ENCODE data around the gene ANKRD10. TPM values are rescaled to one million over a fixed set of nuclear protein-coding genes. Genes with fewer than 3 reads are reported as not detected.

Gene ANKRD10
- total RNA-seq, 1 donor, result 128 TPM

DNA sequence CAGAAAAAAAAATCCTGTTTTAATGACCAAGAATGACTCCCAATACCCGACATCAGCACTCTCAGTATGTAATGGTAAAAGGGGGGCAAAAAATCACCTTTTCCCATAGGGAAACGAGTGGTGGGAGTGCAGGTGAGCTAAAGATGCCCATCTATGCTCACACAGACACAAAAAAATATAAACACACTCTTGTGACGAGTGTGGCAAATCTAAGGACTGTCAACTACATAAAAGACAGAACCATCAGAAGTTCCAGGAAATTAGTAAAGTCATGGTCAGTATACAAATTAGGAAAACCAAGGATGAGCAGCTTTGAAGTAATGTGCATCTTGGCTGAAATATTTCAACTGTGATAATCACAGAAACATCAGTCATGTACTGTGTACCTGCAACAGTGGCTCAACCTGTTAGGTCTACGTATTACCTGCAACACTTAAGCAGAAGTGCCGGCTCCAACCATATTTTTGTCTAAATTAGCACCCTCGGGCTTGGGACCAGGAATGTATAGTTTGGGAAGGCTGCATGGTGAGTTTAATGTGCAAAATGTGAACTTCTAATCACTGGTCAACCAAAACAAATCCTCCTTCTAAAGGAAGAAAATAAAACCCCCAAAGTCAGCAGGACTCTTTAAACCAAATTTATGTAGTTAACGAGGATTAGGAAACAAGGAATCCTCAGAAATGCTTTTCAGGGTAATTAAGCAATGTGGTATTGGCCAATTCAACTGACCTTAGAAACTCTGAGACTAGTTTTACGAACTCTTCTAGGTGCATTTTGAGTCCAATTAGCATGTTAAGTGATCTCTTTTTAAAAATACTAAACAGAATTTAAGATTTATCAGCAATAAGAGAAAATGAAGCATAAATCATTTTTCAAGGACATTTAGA, 24.3 kb downstream of the ANKRD10 start:
- no peaks in the 10 kb centered on the region for H3K27me3 ChIP-seq (ENCODE audit: insufficient read depth, low read length)
- no peak overlapping the region for H3K4me2 ChIP-seq (ENCODE audit: insufficient read depth, low read length)
- TF ChIP-seq, protein P1, sequence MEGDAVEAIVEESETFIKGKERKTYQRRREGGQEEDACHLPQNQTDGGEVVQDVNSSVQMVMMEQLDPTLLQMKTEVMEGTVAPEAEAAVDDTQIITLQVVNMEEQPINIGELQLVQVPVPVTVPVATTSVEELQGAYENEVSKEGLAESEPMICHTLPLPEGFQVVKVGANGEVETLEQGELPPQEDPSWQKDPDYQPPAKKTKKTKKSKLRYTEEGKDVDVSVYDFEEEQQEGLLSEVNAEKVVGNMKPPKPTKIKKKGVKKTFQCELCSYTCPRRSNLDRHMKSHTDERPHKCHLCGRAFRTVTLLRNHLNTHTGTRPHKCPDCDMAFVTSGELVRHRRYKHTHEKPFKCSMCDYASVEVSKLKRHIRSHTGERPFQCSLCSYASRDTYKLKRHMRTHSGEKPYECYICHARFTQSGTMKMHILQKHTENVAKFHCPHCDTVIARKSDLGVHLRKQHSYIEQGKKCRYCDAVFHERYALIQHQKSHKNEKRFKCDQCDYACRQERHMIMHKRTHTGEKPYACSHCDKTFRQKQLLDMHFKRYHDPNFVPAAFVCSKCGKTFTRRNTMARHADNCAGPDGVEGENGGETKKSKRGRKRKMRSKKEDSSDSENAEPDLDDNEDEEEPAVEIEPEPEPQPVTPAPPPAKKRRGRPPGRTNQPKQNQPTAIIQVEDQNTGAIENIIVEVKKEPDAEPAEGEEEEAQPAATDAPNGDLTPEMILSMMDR (IDR thresholded peaks at IDR 0.05; ENCODE audit: extremely low read depth, low read depth, low read length), result no peak
- no peaks in the 10 kb centered on the region for H3K4me1 ChIP-seq (ENCODE audit: insufficient read depth, low read length)
- H3K36me3 ChIP-seq (ENCODE audit: insufficient read depth, low read length), result peaks cover 22% of the 10 kb centered on the region
- no peaks in the 10 kb centered on the region for H4K20me1 ChIP-seq (ENCODE audit: insufficient read depth, low read length)
- no peak for DNase-seq (ENCODE audit: insufficient read length, low spot score, missing footprints)
- H2AFZ ChIP-seq (ENCODE audit: low read length), result no peak overlapping the region
- H3K9me3 ChIP-seq (ENCODE audit: low read depth, low read length), result no peaks in the 10 kb centered on the region
- H3K27ac ChIP-seq (ENCODE audit: low read depth, low read length), result no peak overlapping the region
- peaks cover under 1% of the 10 kb centered on the region for H3K79me2 ChIP-seq (ENCODE audit: insufficient read depth, low read length)
- no peak overlapping the region for H3K4me3 ChIP-seq (ENCODE audit: insufficient read depth, low read length)

DNA sequence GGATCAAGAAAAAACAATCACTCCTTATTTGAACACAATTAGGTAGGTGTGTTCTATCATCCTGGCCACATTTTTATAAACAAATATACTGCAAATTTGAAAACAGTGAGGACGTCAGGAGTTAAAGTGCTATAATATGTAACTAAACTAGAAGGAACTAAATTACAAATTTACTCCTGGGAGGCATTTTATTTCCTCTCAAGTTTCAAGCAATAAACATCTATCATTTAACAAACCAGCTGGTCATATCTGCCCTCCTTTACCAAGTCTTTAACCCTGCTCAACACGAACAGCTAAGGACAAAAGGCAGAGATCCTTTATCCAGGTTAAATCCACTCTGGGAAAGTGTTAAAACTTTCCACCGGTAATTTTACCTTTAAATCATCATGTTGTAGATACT, 26.5 kb downstream of the ANKRD10 start:
- Histone ChIP-seq H2AFZ (ENCODE audit: low read length) (no peak overlapping the region), H3K4me1 (ENCODE audit: insufficient read depth, low read length) (no peaks in the 10 kb centered on the region), H3K27ac (ENCODE audit: low read depth, low read length) (no peak overlapping the region), H3K79me2 (ENCODE audit: insufficient read depth, low read length) (no peaks in the 10 kb centered on the region), H3K4me3 (ENCODE audit: insufficient read depth, low read length) (no peak overlapping the region), H4K20me1 (ENCODE audit: insufficient read depth, low read length) (no peaks in the 10 kb centered on the region), H3K36me3 (ENCODE audit: insufficient read depth, low read length) (peaks cover 11% of the 10 kb centered on the region), H3K9me3 (ENCODE audit: low read depth, low read length) (no peaks in the 10 kb centered on the region), H3K4me2 (ENCODE audit: insufficient read depth, low read length) (no peak overlapping the region), H3K27me3 (ENCODE audit: insufficient read depth, low read length) (no peaks in the 10 kb centered on the region)
- TF ChIP-seq, protein P1 (IDR thresholded peaks at IDR 0.05; ENCODE audit: extremely low read depth, low read depth, low read length), result no peak
- DNase-seq (ENCODE audit: insufficient read length, low spot score, missing footprints), result no peak

DNA sequence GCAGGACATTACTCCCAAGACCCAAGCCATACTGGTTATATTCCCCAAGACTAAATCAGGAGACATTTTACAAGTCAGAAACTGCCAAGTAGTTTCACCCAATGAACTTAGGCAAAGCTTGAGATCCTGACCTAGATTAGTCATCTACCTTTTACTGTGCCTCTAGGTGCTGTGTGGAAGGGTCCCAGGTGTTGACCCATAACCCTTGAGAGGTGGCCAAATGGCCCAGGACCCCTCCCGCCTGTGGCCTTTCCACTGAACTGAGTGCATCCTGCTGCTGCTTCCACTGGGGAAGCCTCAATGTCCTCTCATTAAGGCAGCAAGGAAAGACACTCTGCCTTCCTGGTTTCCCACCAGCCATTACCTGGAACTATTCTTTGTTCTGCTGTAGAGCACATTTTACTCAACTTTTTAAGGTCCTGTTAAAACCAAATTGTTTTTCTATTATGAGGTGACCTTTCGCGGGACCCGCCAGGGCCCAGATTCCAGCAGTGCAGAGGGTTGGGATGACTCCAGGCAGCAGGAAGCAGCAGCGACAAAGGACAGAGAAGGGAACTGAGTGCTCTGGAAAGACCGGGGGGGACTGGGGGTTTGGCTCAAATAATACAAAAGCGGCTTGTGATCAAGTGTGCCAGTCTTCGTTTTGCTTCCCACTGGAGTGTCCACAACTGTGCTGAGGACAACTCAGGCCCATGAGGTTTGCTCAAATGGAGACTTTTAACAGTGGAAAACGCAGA, 27.1 kb downstream of the ANKRD10 start:
- no peak for DNase-seq (ENCODE audit: insufficient read length, low spot score, missing footprints)
- no peak overlapping the region for H3K27ac ChIP-seq (ENCODE audit: low read depth, low read length)
- no peaks in the 10 kb centered on the region for H4K20me1 ChIP-seq (ENCODE audit: insufficient read depth, low read length)
- no peaks in the 10 kb centered on the region for H3K4me1 ChIP-seq (ENCODE audit: insufficient read depth, low read length)
- peaks cover 5% of the 10 kb centered on the region for H3K36me3 ChIP-seq (ENCODE audit: insufficient read depth, low read length)
- no peaks in the 10 kb centered on the region for H3K9me3 ChIP-seq (ENCODE audit: low read depth, low read length)
- no peaks in the 10 kb centered on the region for H3K27me3 ChIP-seq (ENCODE audit: insufficient read depth, low read length)
- no peak overlapping the region for H3K4me3 ChIP-seq (ENCODE audit: insufficient read depth, low read length)
- H3K79me2 ChIP-seq (ENCODE audit: insufficient read depth, low read length), result no peaks in the 10 kb centered on the region
- no peak overlapping the region for H3K4me2 ChIP-seq (ENCODE audit: insufficient read depth, low read length)
- TF ChIP-seq, protein P1 (IDR thresholded peaks at IDR 0.05; ENCODE audit: extremely low read depth, low read depth, low read length), result no peak
- no peak overlapping the region for H2AFZ ChIP-seq (ENCODE audit: low read length)
